HepG2 (cell line): Measurements from ENCODE around the gene C11orf24. TPM values are rescaled to one million over a fixed set of nuclear protein-coding genes. Genes with fewer than 3 reads are reported as not detected.

Source experiments
- ARID4A ChIP-seq: sonication (generic); formaldehyde crosslinking; IDR thresholded peaks from 2 replicates; pipeline ENCODE4 v1.5.0; 2020; ENCODE audit warnings: mild to moderate bottlenecking, missing genetic modification reagents, borderline replicate concordance
- IRF1 ChIP-seq: sonication (generic); formaldehyde crosslinking; IDR thresholded peaks from 2 replicates; pipeline ENCODE4 v1.4.0; 2020; ENCODE audit warnings: low read depth, mild to moderate bottlenecking, missing genetic modification reagents
- KDM3A ChIP-seq: IDR thresholded peaks from 2 replicates; pipeline ENCODE4 v1.6.1; 2018; ENCODE audit warnings: low read depth, missing compliant biosample characterization
- MTF1 ChIP-seq: sonication (generic); formaldehyde crosslinking; IDR thresholded peaks from 2 replicates; pipeline ENCODE4 v1.5.0; 2020; ENCODE audit warnings: missing genetic modification reagents
- MXD1 ChIP-seq: sonication (generic); formaldehyde crosslinking; IDR thresholded peaks from 2 replicates; pipeline ENCODE4 v1.4.0; 2020; ENCODE audit warnings: mild to moderate bottlenecking, missing genetic modification reagents
- MXD3 ChIP-seq: IDR thresholded peaks from 2 replicates; pipeline ENCODE4 v1.6.1; 2016; ENCODE audit warnings: mild to moderate bottlenecking, missing biosample characterization, missing genetic modification reagents
- NCOR1 ChIP-seq: fragments of 200-600 bp; sonication (generic); IDR thresholded peaks from 2 replicates; pipeline ENCODE4 v1.7.0; 2017; ENCODE audit warnings: antibody characterized with exemption, low read length, borderline replicate concordance
- NFATC3 ChIP-seq: sonication (generic); formaldehyde crosslinking; IDR thresholded peaks from 2 replicates; pipeline ENCODE4 v1.5.1; 2020; ENCODE audit warnings: mild to moderate bottlenecking, missing genetic modification reagents
- PRDM15 ChIP-seq: sonication (generic); formaldehyde crosslinking; IDR thresholded peaks from 2 replicates; pipeline ENCODE4 v1.4.0; 2020; ENCODE audit warnings: missing genetic modification reagents
- RFX5 ChIP-seq: IDR thresholded peaks from 2 replicates; pipeline ENCODE4 v1.6.1; 2011; ENCODE audit warnings: low read depth, low read length, improper control_type of control experiment
- TBL1XR1 ChIP-seq: fragments of 150-350 bp; IDR thresholded peaks from 2 replicates; pipeline ENCODE4 v1.6.1; 2014; ENCODE audit warnings: borderline replicate concordance, low read length; ENCODE audit not compliant: partially characterized antibody
- ZFP37 ChIP-seq: sonication (generic); formaldehyde crosslinking; IDR thresholded peaks from 2 replicates; pipeline ENCODE4 v1.4.0; 2020; ENCODE audit warnings: missing genetic modification reagents, borderline replicate concordance
- ZNF512 ChIP-seq: sonication (generic); formaldehyde crosslinking; IDR thresholded peaks from 2 replicates; pipeline ENCODE4 v1.4.0; 2020; ENCODE audit warnings: mild to moderate bottlenecking, missing genetic modification reagents
- ZNF597 ChIP-seq: sonication (generic); formaldehyde crosslinking; IDR thresholded peaks from 2 replicates; pipeline ENCODE4 v1.5.0; 2020; ENCODE audit warnings: missing genetic modification reagents
- ZNF792 ChIP-seq: IDR thresholded peaks from 2 replicates; pipeline ENCODE4 v1.6.1; 2016
- polyA plus RNA-seq, 8 experiments: library from polyadenylated mRNA; depleted of rRNA in 3 of 8; stranded (reverse) in 7 of 8; unstranded in 1 of 8; fragments of >200 nt; fragmentation: Illumina TruSeq in 4 of 8; extraction: Trizol in 4 of 8; gene quantifications; 2 replicates each; pipeline versions ENCODE4 v1.2.1 to v1.2.3, GENCODE V29; 2011 to 2016; ENCODE audit warnings: low read depth in 4 of 8, missing spikeins in 1 of 8, mixed read lengths in 1 of 8; ENCODE audit not compliant: insufficient read depth in 1 of 8
- total RNA-seq, 5 experiments: library from RNA; depleted of rRNA; stranded (reverse); fragments of >200 nt; fragmentation: Illumina TruSeq; extraction: Trizol; gene quantifications; 2 replicates each; pipeline ENCODE4 v1.2.3, GENCODE V29; 2016; ENCODE audit warnings: low read depth in 1 of 5

The C11orf24 gene
- total and polyA plus RNA-seq, 2 of the 13 experiments (the other 11 are each of a cell fraction or from before 2014, with no cell fraction given), result 52.9 to 55.5 TPM

GRCh38 chr11:68315171-68315920, 43.6 kb upstream of the C11orf24 start (continued):
- 0 out of 2 replicates have a peak, but pooled peaks have one; percentile 52 for TF ChIP-seq MXD3 (CRISPR knock-in tag)
- TF ChIP-seq ARID4A (CRISPR knock-in tag), result peak; percentile 85; the same call in 1 of the 2 replicates
- TF ChIP-seq ZNF792 (CRISPR knock-in tag), result peak; percentile 84; the same call in 1 of the 2 replicates
- TF ChIP-seq RFX5, result no peak
- TF ChIP-seq IRF1, result no peak
- peak; percentile 44; the same call in 1 of the 2 replicates for TF ChIP-seq MXD1 (CRISPR knock-in tag)
- 0 out of 2 replicates have a peak, but pooled peaks have one; percentile 21 for TF ChIP-seq ZFP37 (CRISPR knock-in tag)
- no peak for TF ChIP-seq PRDM15
- no peak for TF ChIP-seq TBL1XR1
- no peak for TF ChIP-seq MTF1 (CRISPR knock-in tag)
- no peak for TF ChIP-seq ZNF512 (CRISPR knock-in tag)
- no peak for TF ChIP-seq ZNF597 (CRISPR knock-in tag)
- no peak for TF ChIP-seq NFATC3 (CRISPR knock-in tag)
- TF ChIP-seq NCOR1, result peak; percentile 88; the same call in 1 of the 2 replicates
- 0 out of 2 replicates have a peak, but pooled peaks have one; percentile 39 for TF ChIP-seq KDM3A (CRISPR knock-in tag)
